A673 (cell line): ENCODE results near the gene SBK1. TPM values are rescaled to one million over a fixed set of nuclear protein-coding genes. Genes with fewer than 3 reads are reported as not detected.
"Not testable (repeated sequence)": the region's sequence is repeated elsewhere in the genome, so short reads cannot be mapped to it uniquely, and the experiment has no call there.

Source experiments
- BruUV-seq: library from RNA; stranded (reverse); fragments of 400-500 nt; replicated peaks from 2 replicates; lab custom pipeline; 2021; lab: Mats Ljungman, UMichigan
- CTCF ChIA-PET: fragments of 300-600 bp; sonication (Branson Sonifier 250); formaldehyde crosslinking; loops from one replicate; lab custom pipeline; 2022; ENCODE audit warnings: antibody characterized with exemption; lab: Charles Lee
- POLR2A ChIA-PET: fragments of 300-600 bp; sonication (Branson Sonifier 250); formaldehyde crosslinking; loops from one replicate; lab custom pipeline; 2022; ENCODE audit warnings: antibody characterized with exemption; ENCODE audit not compliant: low non-redundant PET; lab: Charles Lee
- DNase-seq: peaks from one replicate; pipeline ENCODE4 v3.0.0-alpha.2; 2015; ENCODE audit warnings: low spot score
- H3K27ac ChIP-seq: fragments of 200-600 bp; sonication (generic); 2 replicates; pipeline ENCODE4 v1.5.1; 2016; ENCODE audit warnings: mixed run types, low read depth, mild to moderate bottlenecking, mixed read lengths, antibody characterized with exemption, low read length; ENCODE audit not compliant: poor library complexity, severe bottlenecking
- H3K27me3 ChIP-seq: fragments of 200-600 bp; sonication (generic); replicated peaks from 2 replicates; pipeline ENCODE4 v1.6.1; 2017; ENCODE audit warnings: mixed run types, low read depth, mild to moderate bottlenecking, mixed read lengths, antibody characterized with exemption, low read length; ENCODE audit not compliant: insufficient read depth, poor library complexity
- H3K36me3 ChIP-seq: fragments of 200-600 bp; sonication (generic); 2 replicates; pipeline ENCODE4 v1.6.1; 2016; ENCODE audit warnings: mixed run types, mild to moderate bottlenecking, mixed read lengths, antibody characterized with exemption, low read length; ENCODE audit not compliant: insufficient read depth, poor library complexity, severe bottlenecking
- H3K4me1 ChIP-seq: fragments of 200-600 bp; sonication (generic); 2 replicates; pipeline ENCODE4 v1.6.1; 2017; ENCODE audit warnings: mixed run types, mild to moderate bottlenecking, mixed read lengths, antibody characterized with exemption, low read length; ENCODE audit not compliant: insufficient read depth, poor library complexity, severe bottlenecking
- H3K4me3 ChIP-seq: fragments of 200-600 bp; sonication (generic); 2 replicates; pipeline ENCODE4 v1.5.1; 2016; ENCODE audit warnings: low read depth, mixed run types, mild to moderate bottlenecking, mixed read lengths, low read length; ENCODE audit not compliant: poor library complexity, severe bottlenecking
- H3K9me3 ChIP-seq: fragments of 200-600 bp; sonication (generic); 2 replicates; pipeline ENCODE4 v1.6.1; 2016; ENCODE audit warnings: mixed run types, low read depth, mild to moderate bottlenecking, mixed read lengths, antibody characterized with exemption, low read length; ENCODE audit not compliant: poor library complexity, severe bottlenecking
- EZH2 ChIP-seq: fragments of 200-600 bp; sonication (generic); IDR thresholded peaks from 2 replicates; pipeline ENCODE4 v1.6.1; 2017; ENCODE audit warnings: borderline replicate concordance, low read depth, mild to moderate bottlenecking, mixed read lengths, antibody characterized with exemption, low read length; ENCODE audit not compliant: poor library complexity, severe bottlenecking
- intact Hi-C: fragments of 100-400 bp; cut with micrococcal nuclease; formaldehyde crosslinking; loops from one replicate; pipeline ENCODE4 v1.10.0; 2022; ENCODE audit not compliant: unreplicated experiment
- total RNA-seq: library from RNA; stranded (reverse); gene quantifications from 2 replicates; pipeline ENCODE4 v1.2.3, GENCODE V29; 2021
- TF ChIP-seq, protein P1 (sequence below): fragments of 300-800, 200-600 bp; sonication (generic); conservative IDR thresholded peaks from 2 replicates; pipeline ENCODE4 v1.5.1; 2017; ENCODE audit warnings: low read depth, mild to moderate bottlenecking, antibody characterized with exemption, low read length, moderate library complexity, mixed read lengths

The SBK1 gene
- total RNA-seq, 1 experiment from 2014 or later, result 22.2 TPM

DNA sequence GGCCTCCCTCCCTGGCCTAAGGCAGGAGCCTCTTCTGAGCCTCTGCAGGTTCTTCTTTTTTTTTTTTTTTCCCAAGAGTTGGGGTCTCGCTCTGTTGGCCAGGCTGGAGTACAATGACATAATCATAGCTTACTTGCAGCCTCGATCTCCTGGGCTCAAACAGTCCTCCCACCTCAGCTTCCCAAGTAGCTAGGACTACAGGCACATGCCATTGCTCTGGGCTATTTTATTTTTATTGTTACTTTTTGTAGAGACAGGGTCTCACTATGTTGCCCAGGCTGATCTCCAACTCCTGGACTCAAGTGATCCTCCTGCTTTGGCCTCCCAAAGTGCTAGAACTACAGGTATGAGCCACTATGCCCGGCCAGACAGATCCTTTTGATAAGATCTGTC, 32.6 kb downstream of the SBK1 start:
- ChIA-PET POLR2A (no interaction called here), CTCF (interaction anchor here (0.6 to 0.7 kb wide), 3 partner anchors 13 to 210 kb away, joined by 3 to 4 read pairs (median 3); no protein-coding TSS in a partner anchor)
- BruUV-seq, result no TSS peak
- no peak overlapping the region for H3K4me3 ChIP-seq
- no peak overlapping the region for H3K27ac ChIP-seq
- H3K36me3 ChIP-seq, result no peaks in the 10 kb centered on the region
- no peaks in the 10 kb centered on the region for H3K27me3 ChIP-seq
- H3K4me1 ChIP-seq, result no peaks in the 10 kb centered on the region
- DNase-seq, result no peak
- intact Hi-C loops, result no loop called here
- no peak for TF ChIP-seq EZH2
- TF ChIP-seq, protein P1, sequence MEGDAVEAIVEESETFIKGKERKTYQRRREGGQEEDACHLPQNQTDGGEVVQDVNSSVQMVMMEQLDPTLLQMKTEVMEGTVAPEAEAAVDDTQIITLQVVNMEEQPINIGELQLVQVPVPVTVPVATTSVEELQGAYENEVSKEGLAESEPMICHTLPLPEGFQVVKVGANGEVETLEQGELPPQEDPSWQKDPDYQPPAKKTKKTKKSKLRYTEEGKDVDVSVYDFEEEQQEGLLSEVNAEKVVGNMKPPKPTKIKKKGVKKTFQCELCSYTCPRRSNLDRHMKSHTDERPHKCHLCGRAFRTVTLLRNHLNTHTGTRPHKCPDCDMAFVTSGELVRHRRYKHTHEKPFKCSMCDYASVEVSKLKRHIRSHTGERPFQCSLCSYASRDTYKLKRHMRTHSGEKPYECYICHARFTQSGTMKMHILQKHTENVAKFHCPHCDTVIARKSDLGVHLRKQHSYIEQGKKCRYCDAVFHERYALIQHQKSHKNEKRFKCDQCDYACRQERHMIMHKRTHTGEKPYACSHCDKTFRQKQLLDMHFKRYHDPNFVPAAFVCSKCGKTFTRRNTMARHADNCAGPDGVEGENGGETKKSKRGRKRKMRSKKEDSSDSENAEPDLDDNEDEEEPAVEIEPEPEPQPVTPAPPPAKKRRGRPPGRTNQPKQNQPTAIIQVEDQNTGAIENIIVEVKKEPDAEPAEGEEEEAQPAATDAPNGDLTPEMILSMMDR, result no peak
- H3K9me3 ChIP-seq, result no peaks in the 10 kb centered on the region

DNA sequence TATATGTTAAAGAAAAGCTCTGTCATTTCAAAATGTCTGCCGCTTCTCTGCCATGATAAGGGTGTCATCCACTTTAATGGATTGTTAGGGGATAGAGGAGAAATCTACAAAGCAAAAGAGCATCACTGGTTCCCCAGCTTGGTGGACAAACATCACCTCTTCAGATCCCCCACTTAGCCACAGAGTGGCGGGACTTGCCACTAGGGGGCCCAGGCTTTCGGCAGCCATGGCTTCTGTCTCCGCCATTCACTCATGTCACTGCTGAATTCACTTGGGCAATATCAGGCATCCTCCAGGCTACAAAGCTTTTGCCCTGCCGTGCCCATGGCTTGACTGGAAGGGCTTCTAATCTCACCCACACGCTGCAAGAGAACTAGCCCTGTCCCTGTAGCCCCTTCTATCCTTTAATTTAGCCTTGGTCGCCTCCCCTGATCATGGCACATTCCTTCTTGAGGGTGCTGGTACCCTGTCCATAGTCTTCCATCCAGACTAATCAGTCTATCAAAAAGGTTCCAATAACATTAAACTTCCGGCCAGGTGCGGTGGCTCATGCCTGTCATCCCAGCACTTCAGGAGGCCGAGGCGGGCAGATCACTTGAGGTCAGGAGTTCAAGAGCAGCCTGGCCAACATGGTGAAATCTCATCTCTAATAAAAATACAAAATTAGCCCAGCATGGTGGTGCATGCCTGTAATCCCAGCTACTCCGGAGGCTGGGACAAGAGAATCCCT, 34.7 kb downstream of the SBK1 start:
- ChIA-PET POLR2A (no interaction called here), CTCF (interaction anchor here (0.5 kb wide), 1 partner anchor 52 kb away, joined by 3 read pairs; no protein-coding TSS in a partner anchor)

DNA sequence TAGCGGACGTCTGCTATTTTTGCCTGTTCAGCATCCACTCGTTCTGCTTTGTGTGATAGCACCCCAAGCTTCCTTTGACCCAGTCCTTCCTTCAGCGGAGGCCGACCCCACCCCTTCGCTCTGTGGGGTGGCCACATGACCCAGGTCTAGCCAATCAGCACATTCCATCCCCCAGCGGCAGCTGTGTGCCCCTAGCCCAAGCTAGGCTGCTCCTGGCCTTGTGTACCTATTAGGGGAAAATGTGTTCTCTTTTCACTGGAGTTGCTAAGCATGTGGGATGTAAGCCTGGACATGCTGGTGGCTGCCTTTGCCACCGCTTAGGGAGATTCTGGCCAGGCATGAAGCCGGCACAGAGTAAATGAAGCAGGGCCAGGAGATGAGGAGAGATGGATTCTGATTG, 37.9 kb downstream of the SBK1 start:
- BruUV-seq, POLR2A ChIA-PET, DNase-seq: not testable (repeated sequence)

More for the DNA sequence above, 34.7 kb downstream of the SBK1 start:
- no peak overlapping the region for H3K27ac ChIP-seq
- H3K4me3 ChIP-seq, result no peak overlapping the region
- peak; percentile 73 for DNase-seq
- H3K27me3 ChIP-seq, result no peaks in the 10 kb centered on the region
- no peak for TF ChIP-seq EZH2
- TF ChIP-seq, protein P1, result peak; percentile 92
- H3K9me3 ChIP-seq, result no peaks in the 10 kb centered on the region
- intact Hi-C loops, result no loop called here
- no TSS peak for BruUV-seq
- H3K4me1 ChIP-seq, result no peaks in the 10 kb centered on the region
- no peaks in the 10 kb centered on the region for H3K36me3 ChIP-seq

DNA sequence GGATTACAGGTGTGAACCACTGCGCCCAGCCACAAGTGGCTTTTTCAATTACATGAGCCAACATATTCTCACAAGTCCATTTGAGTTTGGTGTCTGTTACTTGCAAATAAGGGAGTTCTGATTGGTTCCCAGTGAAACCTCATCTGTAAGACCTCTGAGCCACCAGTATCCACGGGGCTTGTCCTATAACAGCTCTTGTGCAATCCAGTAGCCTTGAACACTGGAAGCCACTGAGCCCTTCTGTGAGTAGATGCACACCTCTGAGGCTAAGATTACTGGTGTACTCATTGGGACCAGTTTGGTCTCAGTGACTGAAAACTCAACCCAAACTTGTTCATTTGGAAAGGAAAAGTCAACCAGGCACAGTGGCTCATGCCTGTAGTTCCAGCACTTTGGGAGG, 38.7 kb downstream of the SBK1 start:
- H3K27me3 ChIP-seq, BruUV-seq, H3K4me3 ChIP-seq, H3K9me3 ChIP-seq, POLR2A ChIA-PET, intact Hi-C loops, CTCF ChIA-PET, H3K4me1 ChIP-seq, H3K36me3 ChIP-seq, H3K27ac ChIP-seq, DNase-seq: not testable (repeated sequence)

More for the DNA sequence above, 37.9 kb downstream of the SBK1 start:
- H3K27ac ChIP-seq, intact Hi-C loops, H3K9me3 ChIP-seq, H3K27me3 ChIP-seq, CTCF ChIA-PET, H3K4me1 ChIP-seq, H3K36me3 ChIP-seq, H3K4me3 ChIP-seq: not testable (repeated sequence)

DNA sequence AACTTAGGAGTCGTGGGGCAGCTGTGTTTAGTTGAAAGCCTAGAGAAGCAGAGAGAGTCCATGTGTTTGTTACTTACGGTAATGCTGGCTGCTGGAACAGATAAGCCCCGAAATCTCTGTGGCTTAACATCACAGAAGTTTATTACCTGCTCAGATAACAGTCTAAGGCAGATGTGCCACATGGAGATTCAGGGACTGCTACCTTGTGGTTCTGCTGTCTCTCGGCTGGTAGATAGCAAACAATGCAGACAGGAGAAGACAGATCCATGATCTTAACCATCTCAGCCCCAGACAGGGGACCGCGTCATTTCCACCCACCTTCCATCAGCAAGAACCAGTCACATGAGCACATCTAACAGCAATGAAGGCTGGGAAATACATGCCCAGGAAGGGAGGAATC, 40.3 kb downstream of the SBK1 start:
- CTCF ChIA-PET, BruUV-seq, H3K27ac ChIP-seq, intact Hi-C loops, DNase-seq, H3K27me3 ChIP-seq, H3K4me3 ChIP-seq, H3K4me1 ChIP-seq, H3K9me3 ChIP-seq, POLR2A ChIA-PET, H3K36me3 ChIP-seq: not testable (repeated sequence)

DNA sequence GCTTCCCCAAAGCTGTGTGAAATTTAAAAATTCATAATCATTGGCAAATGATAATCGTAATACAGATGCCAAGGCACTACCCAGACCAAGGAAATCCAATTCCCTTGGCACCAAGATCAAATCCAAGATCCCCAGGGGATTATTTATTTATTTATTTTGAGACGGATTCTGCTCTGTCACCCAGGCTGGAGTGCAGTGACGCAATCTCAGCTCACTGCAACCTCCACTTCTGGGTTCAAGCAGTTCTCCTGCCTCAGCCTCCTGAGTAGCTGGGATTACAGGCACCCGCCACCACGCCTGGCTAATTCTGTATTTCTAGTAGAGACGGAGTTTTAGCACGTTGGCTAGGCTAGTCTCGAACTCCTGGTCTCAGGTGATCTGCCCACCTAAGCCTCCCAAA, 43.4 kb downstream of the SBK1 start:
- CTCF ChIA-PET, DNase-seq, H3K9me3 ChIP-seq, H3K27ac ChIP-seq, H3K27me3 ChIP-seq, H3K36me3 ChIP-seq, POLR2A ChIA-PET, H3K4me1 ChIP-seq, H3K4me3 ChIP-seq, BruUV-seq, intact Hi-C loops: not testable (repeated sequence)
